ENCODE data around the gene DCLK3. TPM values are rescaled to one million over a fixed set of nuclear protein-coding genes. Genes with fewer than 3 reads are reported as not detected.

Gene DCLK3
- total RNA-seq, 1 experiment from 2014 or later = not detected

- intact Hi-C loops (cut with micrococcal nuclease; ENCODE audit: unreplicated experiment) = no loop called here
- H3K4me1 ChIP-seq = peaks cover 5% of the 10 kb centered on the region; the same call in 1 of the 2 replicates
- ChIA-PET CTCF (no interaction called here), POLR2A (no interaction called here)
- Mint-ChIP-seq H3K36me3 (ENCODE audit: insufficient read depth, unreplicated experiment) (no peaks in the 10 kb centered on the region), H3K9me3 (ENCODE audit: unreplicated experiment) (no peaks in the 10 kb centered on the region), H3K27me3 (ENCODE audit: insufficient read depth, unreplicated experiment) (peaks cover 20% of the 10 kb centered on the region), H3K4me1 (ENCODE audit: low read depth, unreplicated experiment) (no peaks in the 10 kb centered on the region), H3K27ac (ENCODE audit: unreplicated experiment) (no peak overlapping the region), H3K4me3 (ENCODE audit: unreplicated experiment) (no peak overlapping the region)
- no TSS peak for BruUV-seq (replicated peaks)
- no peak for TF ChIP-seq CTCF (IDR thresholded peaks at IDR 0.05; ENCODE audit: insufficient read depth in 1 of 2, low read depth in 1 of 2, low read length in 1 of 2, severe bottlenecking in 1 of 2, unreplicated experiment in 1 of 2)
- H3K36me3 ChIP-seq (ENCODE audit: control insufficient read depth, insufficient read depth, low read length) = no peaks in the 10 kb centered on the region
- DNase-seq = no peak
- H3K4me3 ChIP-seq (ENCODE audit: low read depth, low read length) = no peak overlapping the region
- H3K9me3 ChIP-seq = no peaks in the 10 kb centered on the region
- no peaks in the 10 kb centered on the region; the same call in 1 of the 2 replicates for H3K27me3 ChIP-seq (replicated peaks; ENCODE audit: control insufficient read depth, insufficient read depth, low read length)
Observed at GRCh38 chr3:36771931-36772330, 7.6 kb upstream of the DCLK3 start.

GRCh38 chr3:36769926-36770325 is 5.6 kb upstream of the DCLK3 start:
- Mint-ChIP-seq H3K27me3 (ENCODE audit: insufficient read depth, unreplicated experiment) (peaks cover 23% of the 10 kb centered on the region), H3K9me3 (ENCODE audit: unreplicated experiment) (no peaks in the 10 kb centered on the region), H3K27ac (ENCODE audit: unreplicated experiment) (no peak overlapping the region), H3K4me1 (ENCODE audit: low read depth, unreplicated experiment) (no peaks in the 10 kb centered on the region), H3K36me3 (ENCODE audit: insufficient read depth, unreplicated experiment) (no peaks in the 10 kb centered on the region), H3K4me3 (ENCODE audit: unreplicated experiment) (no peak overlapping the region)
- ChIA-PET CTCF (no interaction called here), POLR2A (no interaction called here)
- Histone ChIP-seq H3K9me3 (no peaks in the 10 kb centered on the region), H3K4me1 (no peaks in the 10 kb centered on the region), H3K4me3 (ENCODE audit: low read depth, low read length) (no peak overlapping the region), H3K36me3 (ENCODE audit: control insufficient read depth, insufficient read depth, low read length) (no peaks in the 10 kb centered on the region), H3K27me3 (replicated peaks; ENCODE audit: control insufficient read depth, insufficient read depth, low read length) (no peaks in the 10 kb centered on the region; the same call in 1 of the 2 replicates)
- intact Hi-C loops (cut with micrococcal nuclease; ENCODE audit: unreplicated experiment) = no loop called here
- no TSS peak for BruUV-seq (replicated peaks)
- DNase-seq = no peak
- TF ChIP-seq CTCF (IDR thresholded peaks at IDR 0.05; ENCODE audit: insufficient read depth in 1 of 2, low read depth in 1 of 2, low read length in 1 of 2, severe bottlenecking in 1 of 2, unreplicated experiment in 1 of 2) = no peak

- Histone ChIP-seq H3K4me1 (no peaks in the 10 kb centered on the region), H3K4me3 (ENCODE audit: low read depth, low read length) (no peak overlapping the region), H3K36me3 (ENCODE audit: control insufficient read depth, insufficient read depth, low read length) (no peaks in the 10 kb centered on the region), H3K27me3 (replicated peaks; ENCODE audit: control insufficient read depth, insufficient read depth, low read length) (no peaks in the 10 kb centered on the region; the same call in 1 of the 2 replicates), H3K9me3 (no peaks in the 10 kb centered on the region)
- DNase-seq = no peak
- H3K27ac Mint-ChIP-seq (ENCODE audit: unreplicated experiment) = no peak overlapping the region
- no peak for TF ChIP-seq CTCF (IDR thresholded peaks at IDR 0.05; ENCODE audit: insufficient read depth in 1 of 2, low read depth in 1 of 2, low read length in 1 of 2, severe bottlenecking in 1 of 2, unreplicated experiment in 1 of 2)
- BruUV-seq (replicated peaks) = no TSS peak
- H3K4me3 Mint-ChIP-seq (ENCODE audit: unreplicated experiment) = no peak overlapping the region
- ChIA-PET CTCF (no interaction called here), POLR2A (no interaction called here)
- no peaks in the 10 kb centered on the region for H3K4me1 Mint-ChIP-seq (ENCODE audit: low read depth, unreplicated experiment)
- peaks cover 24% of the 10 kb centered on the region for H3K27me3 Mint-ChIP-seq (ENCODE audit: insufficient read depth, unreplicated experiment)
- H3K9me3 Mint-ChIP-seq (ENCODE audit: unreplicated experiment) = no peaks in the 10 kb centered on the region
- H3K36me3 Mint-ChIP-seq (ENCODE audit: insufficient read depth, unreplicated experiment) = no peaks in the 10 kb centered on the region
- intact Hi-C loops (cut with micrococcal nuclease; ENCODE audit: unreplicated experiment) = no loop called here
Observed at GRCh38 chr3:36765104-36765503, 751 bp upstream of the DCLK3 start.

All from Caco-2 (cell line).